GM12878 (cell line): Measurements from ENCODE around the gene TUBGCP2.

ENCODE experiments used
- BACH1 ChIP-seq: fragments of 450-650 bp; IDR thresholded peaks from 2 replicates; pipeline ENCODE4 v1.6.1; 2017; ENCODE audit warnings: mild to moderate bottlenecking, borderline replicate concordance
- CEBPB ChIP-seq, 2 experiments: fragments of 150-350 bp in 1 of 2; IDR thresholded peaks; 2 replicates each; pipeline ENCODE4 v1.6.1; 2012 to 2014; ENCODE audit warnings: low read depth in 2 of 2, low read length in 2 of 2, borderline replicate concordance in 1 of 2, inconsistent platforms in 1 of 2
- CTCF ChIP-seq, 3 experiments: IDR thresholded peaks in 2 of 3; conservative IDR thresholded peaks in 1 of 3; 2 replicates each; pipeline ENCODE4 v1.5.1; 2011; ENCODE audit warnings: low read depth in 3 of 3, low read length in 3 of 3, mild to moderate bottlenecking in 3 of 3, control low read depth in 2 of 3, moderate library complexity in 2 of 3, inconsistent platforms in 1 of 3, mixed read lengths in 1 of 3; ENCODE audit not compliant: control insufficient read depth in 2 of 3, insufficient read depth in 1 of 3; ENCODE audit errors: extremely low read depth in 1 of 3
- CUX1 ChIP-seq: IDR thresholded peaks from 2 replicates; pipeline ENCODE4 v1.6.1; 2012; ENCODE audit warnings: improper control_type of control experiment, low read depth, low read length; ENCODE audit not compliant: insufficient replicate concordance
- MAX ChIP-seq: IDR thresholded peaks from 2 replicates; pipeline ENCODE4 v1.6.1; 2012; ENCODE audit warnings: low read depth, low read length, improper control_type of control experiment
- PKNOX1 ChIP-seq: fragments of 450-650 bp; IDR thresholded peaks from 2 replicates; pipeline ENCODE4 v1.6.1; 2016; ENCODE audit warnings: mild to moderate bottlenecking
- POLR2AphosphoS5 ChIP-seq: IDR thresholded peaks from 2 replicates; pipeline ENCODE4 v1.6.1; 2011; ENCODE audit warnings: mild to moderate bottlenecking, low read length, inconsistent platforms
- RCOR1 ChIP-seq: conservative IDR thresholded peaks from 2 replicates; pipeline ENCODE4 v1.6.1; 2012; ENCODE audit warnings: low read depth, low read length, improper control_type of control experiment
- SIN3A ChIP-seq: IDR thresholded peaks from 2 replicates; pipeline ENCODE4 v1.6.1; 2012; ENCODE audit warnings: low read depth, low read length, improper control_type of control experiment
- SMC3 ChIP-seq: IDR thresholded peaks from 2 replicates; pipeline ENCODE4 v1.6.1; 2011; ENCODE audit warnings: low read length, improper control_type of control experiment, borderline replicate concordance
- TCF3 ChIP-seq: IDR thresholded peaks from 2 replicates; pipeline ENCODE4 v1.6.1; 2012; ENCODE audit warnings: low read depth, mild to moderate bottlenecking, low read length, borderline replicate concordance; ENCODE audit not compliant: insufficient read depth
- YBX1 ChIP-seq: fragments of 450-650 bp; IDR thresholded peaks from 2 replicates; pipeline ENCODE4 v1.6.1; 2016; ENCODE audit warnings: antibody characterized with exemption

- no peak for TF ChIP-seq CTCF (IDR thresholded peaks at IDR 0.05 in 2 of 3, conservative IDR thresholded peaks at IDR 0.05 in 1 of 3; ENCODE audit: control insufficient read depth in 2 of 3, extremely low read depth in 1 of 3, insufficient read depth in 1 of 3, low read depth in 3 of 3, low read length in 3 of 3)
- TF ChIP-seq CEBPB (IDR thresholded peaks at IDR 0.05; ENCODE audit: borderline replicate concordance in 1 of 2, low read depth in 2 of 2, low read length in 2 of 2) = no peak
- TF ChIP-seq TCF3 = no peak
- TF ChIP-seq MAX = no peak
- no peak for TF ChIP-seq PKNOX1
- no peak for TF ChIP-seq RCOR1
- no peak for TF ChIP-seq YBX1
- TF ChIP-seq SMC3 = no peak
- no peak for TF ChIP-seq CUX1
- no peak for TF ChIP-seq POLR2AphosphoS5
- no peak for TF ChIP-seq BACH1
- no peak for TF ChIP-seq SIN3A
These were observed 44.2 kb downstream of the TUBGCP2 start for GRCh38 chr10:133264461-133264860.
